HT1080 (cell line): ENCODE results near the gene PSPC1. TPM values are rescaled to one million over a fixed set of nuclear protein-coding genes. Genes with fewer than 3 reads are reported as not detected.

ENCODE experiments used
- DNase-seq: peaks from one replicate; pipeline ENCODE4 v3.0.0-alpha.2; 2015; ENCODE audit warnings: low read depth
- small RNA-seq: library from RNA; depleted of rRNA; stranded (forward); fragments of <200 nt; gene quantifications from one replicate; pipeline ENCODE3, GENCODE V24; 2014
- total RNA-seq: library from RNA; depleted of rRNA; stranded (reverse); fragments of >200 nt; shearing (Covaris generic); gene quantifications from 2 replicates; pipeline ENCODE4 v1.2.3, GENCODE V29; 2014; rRNA removed

The PSPC1 gene
- total RNA-seq, 1 experiment from 2014 or later: 86.0 TPM

DNA sequence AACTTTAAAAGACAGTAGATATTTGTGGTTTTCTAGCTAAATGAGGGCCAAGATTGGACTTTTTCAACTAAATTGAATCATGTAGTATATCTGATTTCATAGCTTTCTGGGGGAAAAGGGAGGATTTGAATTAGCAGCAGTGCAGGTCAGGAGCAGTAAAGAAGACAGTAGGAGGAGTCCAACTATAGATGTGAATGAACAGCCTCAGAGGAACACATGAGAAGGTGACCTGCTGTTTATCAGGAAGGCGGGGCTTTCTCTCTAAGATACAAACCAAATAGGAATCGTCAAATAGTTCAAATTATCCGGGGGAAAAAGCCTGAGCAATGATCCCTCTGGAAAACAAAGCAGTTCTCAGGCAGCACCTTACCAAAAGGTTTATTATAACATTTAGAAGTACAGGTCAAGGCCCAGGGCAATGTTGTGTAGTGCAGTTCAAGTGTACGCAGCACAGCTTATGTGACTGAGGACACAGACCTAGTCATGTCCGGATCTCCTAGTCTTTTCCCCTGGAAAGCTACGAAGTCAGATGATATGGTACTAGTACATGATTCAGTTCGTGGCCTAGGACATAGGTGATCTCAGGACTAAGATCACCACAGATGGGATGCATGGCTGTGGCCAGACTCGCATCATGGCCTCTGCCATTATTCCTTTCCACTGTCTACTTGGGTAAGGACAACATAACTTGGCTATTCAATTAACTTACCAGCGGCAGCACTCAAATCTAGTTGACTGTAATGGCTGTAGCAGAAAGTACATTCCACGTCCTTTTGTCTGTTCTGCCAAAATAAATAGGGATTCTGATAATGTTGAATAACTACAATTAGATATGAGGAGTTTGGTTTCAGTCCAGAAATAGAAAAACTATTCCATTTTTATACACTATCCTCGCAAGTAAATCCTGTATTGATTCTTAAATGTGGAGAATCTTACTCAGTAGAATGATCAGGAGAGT lies 109.0 kb downstream of the PSPC1 start:
- DNase-seq: no peak

DNA sequence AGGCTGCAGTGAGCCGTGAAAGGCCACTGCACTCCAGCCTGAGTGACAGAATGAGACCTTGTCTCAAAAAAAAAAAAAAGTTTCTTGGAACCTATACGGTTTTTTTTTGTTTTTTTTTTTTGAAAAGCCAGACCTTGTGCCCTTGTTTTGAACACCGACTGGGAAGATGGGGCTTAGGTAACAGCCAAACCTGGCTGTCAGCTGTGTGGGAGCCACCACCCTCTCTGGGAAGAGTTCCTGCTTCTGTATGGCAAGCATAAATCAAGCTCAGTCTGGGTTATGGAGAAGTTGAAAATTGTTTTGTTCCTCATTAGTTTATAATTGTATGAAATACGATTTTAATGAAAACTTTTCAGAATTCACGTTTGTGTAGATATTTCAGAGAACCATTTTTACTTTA lies 109.8 kb downstream of the PSPC1 start:
- DNase-seq: no peak

DNA sequence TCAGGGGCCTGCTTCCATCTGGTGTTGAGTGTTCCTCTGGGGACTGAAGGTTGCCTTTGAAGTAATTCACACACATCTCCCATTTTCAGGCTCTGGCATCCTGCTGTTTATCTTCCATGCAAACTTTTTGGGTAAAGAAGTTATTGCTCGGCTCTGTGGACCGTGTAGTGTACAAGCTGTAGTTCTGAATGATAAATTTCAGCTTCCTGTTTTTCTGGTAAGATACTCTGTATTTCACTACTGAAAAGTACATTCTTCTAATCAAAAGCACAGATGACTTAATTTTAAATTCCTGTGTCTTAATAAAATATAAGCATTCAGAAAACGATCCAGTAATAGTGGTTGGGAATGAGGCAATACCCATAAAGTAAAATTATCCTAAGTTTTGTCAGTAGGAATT lies 112.6 kb downstream of the PSPC1 start:
- no peak for DNase-seq

DNA sequence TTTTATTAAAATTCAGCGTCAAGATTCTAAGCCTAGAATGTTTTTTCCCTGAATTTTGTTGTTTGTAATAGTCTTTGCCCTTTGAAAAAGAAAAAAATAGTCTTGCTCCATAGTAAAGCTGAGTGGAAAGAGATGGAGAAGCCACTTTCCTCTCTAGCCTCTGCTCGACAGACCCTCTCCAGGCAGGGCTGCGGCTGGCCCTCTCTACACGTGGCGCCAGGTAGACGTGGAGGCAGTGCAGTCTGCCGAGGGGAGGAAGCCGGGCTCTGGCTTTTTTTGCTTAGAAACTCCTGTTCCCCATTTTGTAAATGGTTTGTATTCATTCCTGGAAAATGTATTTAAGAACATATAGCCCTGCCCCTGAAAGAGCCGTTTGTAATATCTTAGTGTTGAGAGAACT lies 114.0 kb downstream of the PSPC1 start:
- DNase-seq: no peak

DNA sequence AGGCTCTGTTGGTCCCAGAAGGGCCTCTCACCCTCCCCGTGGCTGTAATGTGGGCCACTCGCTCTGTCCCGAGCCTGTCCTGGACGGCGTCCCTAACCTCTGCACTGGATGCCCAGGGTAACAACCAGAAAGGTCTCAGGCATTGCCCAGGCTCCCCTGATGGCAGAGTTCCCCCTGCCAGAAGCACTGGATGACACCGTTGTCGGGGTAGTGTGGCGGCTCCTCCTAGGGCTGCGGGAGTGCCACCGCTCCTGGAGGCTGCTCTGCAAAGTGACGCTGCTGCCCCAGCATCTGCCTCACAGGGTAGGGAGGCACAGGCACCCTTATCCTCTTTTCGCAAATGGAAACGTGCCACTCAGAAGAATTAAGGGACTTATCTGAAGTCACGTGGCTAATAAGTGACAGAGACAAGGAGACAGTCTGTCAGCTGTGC lies 117.3 kb downstream of the PSPC1 start:
- no peak for DNase-seq

DNA sequence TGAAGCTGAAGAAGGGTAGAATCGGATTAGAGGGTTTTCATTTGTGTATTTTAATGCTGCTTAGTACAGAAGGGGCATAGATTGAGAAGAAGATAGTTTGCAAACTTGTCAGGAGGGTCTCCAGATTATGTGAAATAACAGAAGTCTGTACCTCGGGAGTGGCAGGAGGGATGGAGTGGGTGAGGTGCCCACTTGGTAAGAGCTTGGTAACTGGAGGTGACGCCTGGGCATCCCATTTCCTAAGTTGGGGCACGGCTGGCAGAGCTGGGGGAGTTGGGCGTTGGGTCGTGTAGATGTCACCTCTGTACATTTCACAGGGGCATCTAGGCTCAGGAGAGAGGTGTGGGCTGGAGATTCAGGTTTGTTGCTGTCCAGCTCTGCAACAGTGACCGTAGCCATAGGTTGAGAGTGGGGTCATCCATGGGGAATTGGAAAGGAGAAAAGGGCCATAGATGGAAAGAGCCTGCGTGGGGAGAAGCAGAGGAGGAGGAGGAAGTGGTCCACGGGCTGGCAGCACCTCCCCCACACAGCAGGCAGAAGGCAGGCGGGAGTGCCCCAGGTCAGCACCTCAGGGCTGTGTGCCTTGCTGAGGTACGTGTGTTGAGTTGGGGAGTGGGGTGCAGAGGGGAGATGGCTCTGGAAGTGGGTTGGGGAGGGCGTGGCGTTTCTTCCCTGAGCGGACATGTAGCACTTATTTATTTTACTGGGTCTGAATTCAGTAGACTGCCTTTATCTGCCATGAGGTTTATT lies 118.1 kb downstream of the PSPC1 start:
- no peak for DNase-seq

DNA sequence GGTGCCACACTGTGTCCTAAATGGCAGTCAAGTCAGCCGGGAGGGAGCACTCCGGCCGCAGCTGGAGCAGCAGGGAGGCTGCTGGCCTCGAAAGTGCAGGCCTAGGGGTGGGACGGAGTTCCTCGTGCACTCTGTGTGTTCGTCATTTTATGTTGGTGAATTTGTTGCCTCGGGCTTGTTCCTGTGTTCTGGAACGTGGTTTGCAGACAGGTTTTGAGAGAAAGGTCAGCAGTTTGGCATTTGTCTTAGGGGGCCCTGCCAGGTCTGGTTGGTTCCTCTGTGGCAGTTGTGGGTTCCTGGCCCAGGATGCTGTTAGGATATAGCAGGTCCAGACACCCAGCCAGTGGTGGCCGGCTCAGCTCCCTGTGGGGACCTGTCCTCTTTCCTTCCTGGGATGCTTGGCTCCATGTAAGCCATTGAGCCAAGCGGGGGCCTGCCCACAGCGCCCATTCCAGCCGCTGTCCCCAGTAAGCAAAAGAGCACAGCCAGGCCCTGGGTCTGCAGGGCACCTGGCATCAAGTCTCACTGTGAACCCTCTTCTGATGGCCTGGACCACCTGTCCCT lies 119.2 kb downstream of the PSPC1 start:
- DNase-seq: no peak

DNA sequence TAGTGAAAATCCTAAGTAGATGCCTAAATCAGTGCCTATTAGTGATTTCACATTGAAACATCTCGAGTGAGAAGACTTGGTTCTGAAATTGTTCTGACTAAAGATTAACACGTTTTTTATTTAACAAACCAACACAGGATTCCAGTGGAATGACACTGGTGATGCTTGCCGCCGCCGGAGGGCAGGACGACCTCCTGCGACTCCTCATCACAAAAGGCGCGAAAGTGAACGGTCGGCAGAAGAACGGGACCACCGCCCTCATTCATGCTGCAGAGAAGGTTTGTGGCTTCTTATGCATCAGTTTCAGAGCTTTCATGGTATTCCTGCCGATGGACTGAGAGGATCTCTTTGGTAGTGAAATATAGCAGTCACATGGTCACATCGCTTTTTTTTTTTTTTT lies 121.2 kb downstream of the PSPC1 start:
- no peak for DNase-seq

DNA sequence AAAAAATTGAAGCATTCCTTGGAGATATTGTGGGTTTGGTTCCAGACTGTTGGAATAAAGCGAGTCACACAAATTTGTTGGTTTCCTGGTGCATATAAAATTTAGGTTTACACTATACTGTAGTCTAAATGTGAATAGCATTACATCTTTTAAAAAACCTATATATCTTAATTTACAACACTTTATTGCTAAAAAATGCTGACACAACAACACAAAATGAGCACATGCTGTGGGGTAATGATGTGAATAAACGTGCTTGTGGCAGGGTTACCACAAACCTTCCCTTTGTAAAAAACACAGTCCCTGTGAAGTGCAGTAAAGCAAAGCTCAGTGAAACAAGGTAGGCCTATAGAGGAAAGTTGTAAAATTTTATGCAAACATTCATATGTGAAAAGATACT lies 121.6 kb downstream of the PSPC1 start:
- no peak for DNase-seq

DNA sequence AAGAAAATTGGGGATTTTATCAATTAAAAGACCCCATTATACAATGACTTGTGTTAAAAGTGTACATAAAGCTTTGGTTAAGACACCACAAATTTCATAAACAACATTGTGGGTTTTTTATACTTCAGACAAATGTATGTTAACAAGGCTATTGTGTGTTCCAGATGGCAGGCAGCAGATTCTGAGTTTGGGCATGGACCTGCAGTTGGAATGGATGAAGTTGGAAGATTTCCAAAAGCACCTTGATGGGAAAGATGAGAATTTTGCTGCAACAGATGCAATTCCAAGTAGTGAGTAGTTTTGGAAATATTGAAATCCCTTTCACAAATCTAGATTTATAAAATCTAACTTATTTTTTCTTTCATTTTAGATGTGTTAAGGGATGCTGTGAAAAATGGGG lies 123.9 kb downstream of the PSPC1 start:
- DNase-seq: no peak

DNA sequence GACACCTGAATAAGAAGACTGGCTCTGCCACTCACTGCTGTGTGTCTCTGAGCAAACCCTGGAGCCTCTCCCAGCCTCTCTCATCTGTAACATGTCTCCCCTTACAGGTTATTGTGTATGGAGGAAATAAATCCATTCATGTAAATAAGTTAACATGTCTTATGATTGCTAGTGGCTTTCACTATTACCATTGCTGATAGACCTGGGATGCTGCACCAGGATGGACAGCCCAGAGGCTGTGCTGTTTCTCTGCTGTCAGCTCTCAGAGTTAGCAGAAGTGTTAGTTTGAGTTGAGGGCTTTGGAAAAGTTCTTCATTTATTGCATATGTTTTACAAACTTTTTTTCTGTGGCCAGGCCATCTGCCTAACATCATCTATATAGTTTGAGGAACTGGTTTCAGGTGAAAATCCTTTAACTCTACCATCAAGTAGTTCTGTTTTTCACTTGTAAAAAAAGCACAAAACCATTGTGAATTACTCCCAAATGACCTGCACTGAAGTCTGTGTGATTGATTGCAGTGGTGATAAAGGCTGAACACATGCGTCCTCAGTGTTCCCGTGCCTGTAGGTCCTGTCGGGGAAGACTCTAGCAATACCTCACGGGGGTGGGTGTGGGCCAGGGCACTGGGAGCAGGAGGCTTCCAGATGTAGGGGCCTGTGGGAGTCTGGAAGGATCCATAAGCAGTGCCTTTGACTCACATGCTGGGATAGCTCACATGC lies 124.7 kb downstream of the PSPC1 start:
- DNase-seq: no peak

Small RNA genes within 50 kb of the gene (small RNA-seq; reads per million reads assigned to genes)
- gene RN7SL166P: not detected

Other genes with a start within 250 kb of the PSPC1 start
- gene TPTE2, start 221.4 kb downstream of the PSPC1 start, total RNA-seq: not detected in 2 replicates
- gene MPHOSPH8, start 149.3 kb downstream of the PSPC1 start, total RNA-seq: 8.4 and 8.5 TPM in 2 replicates
- gene ZMYM5, start 80.7 kb upstream of the PSPC1 start, total RNA-seq: 4.8 and 5.4 TPM in 2 replicates
- 16.6 and 18.7 TPM in 2 replicates for gene ZMYM2, start 175.8 kb upstream of the PSPC1 start, total RNA-seq